ENCODE results near the gene PIEZO2. TPM values are rescaled to one million over a fixed set of nuclear protein-coding genes. Genes with fewer than 3 reads are reported as not detected.

The PIEZO2 gene
- total RNA-seq, 1 experiment from 2014 or later = 10.7 TPM

DNA sequence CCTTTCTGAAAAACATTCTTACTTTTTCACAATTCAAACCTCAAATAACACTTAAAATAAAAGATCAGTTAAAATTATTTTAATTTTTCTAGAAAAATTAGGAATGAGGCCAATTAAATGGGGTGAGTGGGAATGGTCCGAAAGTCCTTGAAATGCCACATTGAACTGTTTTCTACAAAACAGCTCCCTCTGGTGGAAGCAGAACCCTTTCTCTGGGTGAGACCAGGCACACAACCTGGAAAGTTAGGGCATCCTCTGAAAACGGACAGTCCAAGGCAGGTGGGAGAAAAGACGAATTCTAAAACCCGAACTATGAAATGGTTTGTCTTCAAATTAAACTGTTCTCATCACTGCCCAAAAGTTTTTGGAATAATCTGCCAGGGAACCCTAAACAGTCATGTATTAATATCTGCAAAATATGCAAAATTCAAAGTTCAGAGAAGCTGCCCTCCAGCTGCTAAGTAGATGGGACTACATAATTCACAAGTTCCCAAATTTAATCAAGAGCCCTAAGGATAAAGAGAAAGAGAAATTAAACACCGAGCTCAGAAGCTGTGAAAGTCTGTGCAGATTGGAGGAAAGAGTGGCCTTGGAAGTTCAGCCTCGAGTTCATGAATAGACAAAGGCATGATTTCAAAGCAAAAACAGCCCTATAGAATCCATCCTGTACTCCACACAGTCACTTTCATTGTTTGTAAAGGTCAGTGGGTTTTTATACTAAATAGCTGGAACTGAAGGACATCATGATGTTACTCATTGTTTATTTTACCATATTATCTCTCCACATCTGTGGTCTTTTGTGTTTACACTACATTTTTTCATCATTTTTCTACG is 108.3 kb downstream of the PIEZO2 start:
- POLR2A ChIA-PET = no interaction called here
- Mint-ChIP-seq H3K4me3 (no peak overlapping the region), H3K9me3 (no peaks in the 10 kb centered on the region), H3K27me3 (ENCODE audit: low read depth) (no peaks in the 10 kb centered on the region), H3K36me3 (peaks cover 3% of the 10 kb centered on the region; the same call in 1 of the 2 replicates), H3K27ac (no peak overlapping the region), H3K4me1 (peaks cover 12% of the 10 kb centered on the region)
- CTCF ChIA-PET = interaction anchor here (0.5 to 3.1 kb wide), 15 partner anchors 10 to 255 kb away, joined by 3 to 25 read pairs (median 6); no protein-coding TSS in a partner anchor
- TF ChIP-seq OVOL2 (CRISPR knock-in tag; IDR thresholded peaks at IDR 0.05; ENCODE audit: borderline replicate concordance) (no peak), GRHL2 (CRISPR knock-in tag; IDR thresholded peaks at IDR 0.05; ENCODE audit: insufficient replicate concordance, severe bottlenecking) (no peak), FOXK1 (CRISPR knock-in tag; IDR thresholded peaks at IDR 0.05) (no peak), ZNF232 (CRISPR knock-in tag; IDR thresholded peaks at IDR 0.05) (no peak), TEAD4 (CRISPR knock-in tag; IDR thresholded peaks at IDR 0.05) (no peak)
- TF ChIP-seq, protein P1, sequence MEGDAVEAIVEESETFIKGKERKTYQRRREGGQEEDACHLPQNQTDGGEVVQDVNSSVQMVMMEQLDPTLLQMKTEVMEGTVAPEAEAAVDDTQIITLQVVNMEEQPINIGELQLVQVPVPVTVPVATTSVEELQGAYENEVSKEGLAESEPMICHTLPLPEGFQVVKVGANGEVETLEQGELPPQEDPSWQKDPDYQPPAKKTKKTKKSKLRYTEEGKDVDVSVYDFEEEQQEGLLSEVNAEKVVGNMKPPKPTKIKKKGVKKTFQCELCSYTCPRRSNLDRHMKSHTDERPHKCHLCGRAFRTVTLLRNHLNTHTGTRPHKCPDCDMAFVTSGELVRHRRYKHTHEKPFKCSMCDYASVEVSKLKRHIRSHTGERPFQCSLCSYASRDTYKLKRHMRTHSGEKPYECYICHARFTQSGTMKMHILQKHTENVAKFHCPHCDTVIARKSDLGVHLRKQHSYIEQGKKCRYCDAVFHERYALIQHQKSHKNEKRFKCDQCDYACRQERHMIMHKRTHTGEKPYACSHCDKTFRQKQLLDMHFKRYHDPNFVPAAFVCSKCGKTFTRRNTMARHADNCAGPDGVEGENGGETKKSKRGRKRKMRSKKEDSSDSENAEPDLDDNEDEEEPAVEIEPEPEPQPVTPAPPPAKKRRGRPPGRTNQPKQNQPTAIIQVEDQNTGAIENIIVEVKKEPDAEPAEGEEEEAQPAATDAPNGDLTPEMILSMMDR (IDR thresholded peaks at IDR 0.05) = peak; percentile 50
- TF ChIP-seq, protein P2, sequence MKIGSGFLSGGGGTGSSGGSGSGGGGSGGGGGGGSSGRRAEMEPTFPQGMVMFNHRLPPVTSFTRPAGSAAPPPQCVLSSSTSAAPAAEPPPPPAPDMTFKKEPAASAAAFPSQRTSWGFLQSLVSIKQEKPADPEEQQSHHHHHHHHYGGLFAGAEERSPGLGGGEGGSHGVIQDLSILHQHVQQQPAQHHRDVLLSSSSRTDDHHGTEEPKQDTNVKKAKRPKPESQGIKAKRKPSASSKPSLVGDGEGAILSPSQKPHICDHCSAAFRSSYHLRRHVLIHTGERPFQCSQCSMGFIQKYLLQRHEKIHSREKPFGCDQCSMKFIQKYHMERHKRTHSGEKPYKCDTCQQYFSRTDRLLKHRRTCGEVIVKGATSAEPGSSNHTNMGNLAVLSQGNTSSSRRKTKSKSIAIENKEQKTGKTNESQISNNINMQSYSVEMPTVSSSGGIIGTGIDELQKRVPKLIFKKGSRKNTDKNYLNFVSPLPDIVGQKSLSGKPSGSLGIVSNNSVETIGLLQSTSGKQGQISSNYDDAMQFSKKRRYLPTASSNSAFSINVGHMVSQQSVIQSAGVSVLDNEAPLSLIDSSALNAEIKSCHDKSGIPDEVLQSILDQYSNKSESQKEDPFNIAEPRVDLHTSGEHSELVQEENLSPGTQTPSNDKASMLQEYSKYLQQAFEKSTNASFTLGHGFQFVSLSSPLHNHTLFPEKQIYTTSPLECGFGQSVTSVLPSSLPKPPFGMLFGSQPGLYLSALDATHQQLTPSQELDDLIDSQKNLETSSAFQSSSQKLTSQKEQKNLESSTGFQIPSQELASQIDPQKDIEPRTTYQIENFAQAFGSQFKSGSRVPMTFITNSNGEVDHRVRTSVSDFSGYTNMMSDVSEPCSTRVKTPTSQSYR (CRISPR knock-in tag; IDR thresholded peaks at IDR 0.05) = no peak
- TF ChIP-seq, protein P3, sequence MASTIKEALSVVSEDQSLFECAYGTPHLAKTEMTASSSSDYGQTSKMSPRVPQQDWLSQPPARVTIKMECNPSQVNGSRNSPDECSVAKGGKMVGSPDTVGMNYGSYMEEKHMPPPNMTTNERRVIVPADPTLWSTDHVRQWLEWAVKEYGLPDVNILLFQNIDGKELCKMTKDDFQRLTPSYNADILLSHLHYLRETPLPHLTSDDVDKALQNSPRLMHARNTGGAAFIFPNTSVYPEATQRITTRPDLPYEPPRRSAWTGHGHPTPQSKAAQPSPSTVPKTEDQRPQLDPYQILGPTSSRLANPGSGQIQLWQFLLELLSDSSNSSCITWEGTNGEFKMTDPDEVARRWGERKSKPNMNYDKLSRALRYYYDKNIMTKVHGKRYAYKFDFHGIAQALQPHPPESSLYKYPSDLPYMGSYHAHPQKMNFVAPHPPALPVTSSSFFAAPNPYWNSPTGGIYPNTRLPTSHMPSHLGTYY (CRISPR knock-in tag; IDR thresholded peaks at IDR 0.05) = no peak
- peak; percentile 82 for ATAC-seq
- peak; percentile 60 for DNase-seq (ENCODE audit: low spot score)

DNA sequence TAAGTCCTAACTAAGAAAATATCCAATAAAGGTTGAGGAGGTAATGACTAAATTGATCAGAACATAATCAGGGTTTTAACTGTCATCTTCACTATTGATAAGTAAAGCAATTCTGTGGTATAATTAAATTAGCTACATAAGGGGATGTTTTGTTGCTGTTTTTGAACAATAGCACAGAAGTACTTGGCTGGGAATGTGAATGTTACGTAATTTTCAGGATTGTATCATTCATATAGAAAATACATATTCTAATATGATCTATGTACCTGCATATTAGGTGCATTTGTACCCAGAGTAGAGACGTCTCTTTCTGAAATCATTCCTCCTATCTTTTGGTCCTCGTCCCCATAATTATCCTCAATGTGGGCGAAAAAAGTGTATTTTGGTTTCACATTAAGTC is 109.0 kb downstream of the PIEZO2 start:
- CTCF ChIA-PET = interaction anchor here (0.9 to 3.1 kb wide), 12 partner anchors 11 to 254 kb away, joined by 3 to 25 read pairs (median 6); no protein-coding TSS in a partner anchor
- POLR2A ChIA-PET = no interaction called here
- ATAC-seq (no peak), DNase-seq (ENCODE audit: low spot score) (no peak)
- H3K9me3 Mint-ChIP-seq = no peaks in the 10 kb centered on the region
- H3K36me3 Mint-ChIP-seq = peaks cover 2% of the 10 kb centered on the region; the same call in 1 of the 2 replicates
- TF ChIP-seq ZNF232 (CRISPR knock-in tag; IDR thresholded peaks at IDR 0.05) (no peak), RORB (CRISPR knock-in tag; IDR thresholded peaks at IDR 0.05) (no peak)
- TF ChIP-seq, protein P4, sequence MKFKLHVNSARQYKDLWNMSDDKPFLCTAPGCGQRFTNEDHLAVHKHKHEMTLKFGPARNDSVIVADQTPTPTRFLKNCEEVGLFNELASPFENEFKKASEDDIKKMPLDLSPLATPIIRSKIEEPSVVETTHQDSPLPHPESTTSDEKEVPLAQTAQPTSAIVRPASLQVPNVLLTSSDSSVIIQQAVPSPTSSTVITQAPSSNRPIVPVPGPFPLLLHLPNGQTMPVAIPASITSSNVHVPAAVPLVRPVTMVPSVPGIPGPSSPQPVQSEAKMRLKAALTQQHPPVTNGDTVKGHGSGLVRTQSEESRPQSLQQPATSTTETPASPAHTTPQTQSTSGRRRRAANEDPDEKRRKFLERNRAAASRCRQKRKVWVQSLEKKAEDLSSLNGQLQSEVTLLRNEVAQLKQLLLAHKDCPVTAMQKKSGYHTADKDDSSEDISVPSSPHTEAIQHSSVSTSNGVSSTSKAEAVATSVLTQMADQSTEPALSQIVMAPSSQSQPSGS (CRISPR knock-in tag; IDR thresholded peaks at IDR 0.05; ENCODE audit: borderline replicate concordance, low read depth) = no peak
- TF ChIP-seq, protein P5, sequence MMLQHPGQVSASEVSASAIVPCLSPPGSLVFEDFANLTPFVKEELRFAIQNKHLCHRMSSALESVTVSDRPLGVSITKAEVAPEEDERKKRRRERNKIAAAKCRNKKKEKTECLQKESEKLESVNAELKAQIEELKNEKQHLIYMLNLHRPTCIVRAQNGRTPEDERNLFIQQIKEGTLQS (CRISPR knock-in tag; conservative IDR thresholded peaks at IDR 0.05) = no peak
- H3K4me1 Mint-ChIP-seq = peaks cover 15% of the 10 kb centered on the region
- no peak overlapping the region for H3K27ac Mint-ChIP-seq
- H3K27me3 Mint-ChIP-seq (ENCODE audit: low read depth) = no peaks in the 10 kb centered on the region
- H3K4me3 Mint-ChIP-seq = no peak overlapping the region
